K562 (cell line): ENCODE measurements around the gene NDUFS3.

ENCODE experiments used
- BCL6 ChIP-seq: fragments of 250-450 bp; sonication (Bioruptor Pico); IDR thresholded peaks from 2 replicates; pipeline ENCODE4 v1.4.0; 2020
- GTF2F1 ChIP-seq: IDR thresholded peaks from 2 replicates; pipeline ENCODE4 v1.6.1; 2011; ENCODE audit warnings: low read depth, low read length, improper control_type of control experiment
- HNRNPL ChIP-seq: fragments of 200-400 bp; formaldehyde crosslinking; IDR thresholded peaks from 2 replicates; pipeline ENCODE4 v1.6.1; 2017; ENCODE audit warnings: low read depth, mild to moderate bottlenecking, low read length
- IRF9 ChIP-seq: fragments of 450-650 bp; IDR thresholded peaks from 2 replicates; pipeline ENCODE4 v1.6.1; 2016; ENCODE audit warnings: missing biosample characterization, missing genetic modification characterization
- PKNOX1 ChIP-seq: fragments of 450-650 bp; IDR thresholded peaks from 2 replicates; pipeline ENCODE4 v1.6.1; 2016
- POLR2H ChIP-seq: IDR thresholded peaks from 2 replicates; pipeline ENCODE4 v1.6.1; 2016; ENCODE audit warnings: missing genetic modification characterization, low read depth, mild to moderate bottlenecking, control low read depth, missing compliant biosample characterization, moderate library complexity
- THAP7 ChIP-seq: fragments of 250-450 bp; sonication (Bioruptor Pico); IDR thresholded peaks from 2 replicates; pipeline ENCODE4 v1.5.0; 2021
- ZFX ChIP-seq: sonication (generic); formaldehyde crosslinking; IDR thresholded peaks from 2 replicates; pipeline ENCODE4 v1.8.0; 2022; ENCODE audit warnings: mild to moderate bottlenecking, missing genetic modification reagents, moderate library complexity
- TF ChIP-seq, protein P1 (sequence below), 3 experiments: IDR thresholded peaks in 2 of 3; conservative IDR thresholded peaks in 1 of 3; 2 replicates each; pipeline ENCODE4 v1.5.1; 2011 to 2012; ENCODE audit warnings: low read length in 3 of 3, mild to moderate bottlenecking in 3 of 3, control low read depth in 2 of 3, improper control_type of control experiment in 1 of 3, inconsistent platforms in 1 of 3, low read depth in 1 of 3, mixed read lengths in 1 of 3, moderate library complexity in 1 of 3; ENCODE audit not compliant: insufficient read depth in 2 of 3
- TF ChIP-seq, protein P2 (sequence below), 2 experiments: fragments of 450-650 bp in 1 of 2; sonication (generic) in 1 of 2; formaldehyde crosslinking in 1 of 2; IDR thresholded peaks; 2 replicates each; pipeline versions ENCODE4 v1.7.1 to v1.9.0; 2016 to 2022; ENCODE audit warnings: inconsistent platforms in 1 of 2, mild to moderate bottlenecking in 1 of 2, missing genetic modification reagents in 1 of 2

- TF ChIP-seq GTF2F1 (no peak), THAP7 (CRISPR knock-in tag) (no peak), ZFX (CRISPR knock-in tag) (no peak), POLR2H (tag) (no peak), BCL6 (CRISPR knock-in tag) (no peak), HNRNPL (no peak), IRF9 (tag) (no peak), PKNOX1 (no peak)
- TF ChIP-seq, protein P1, sequence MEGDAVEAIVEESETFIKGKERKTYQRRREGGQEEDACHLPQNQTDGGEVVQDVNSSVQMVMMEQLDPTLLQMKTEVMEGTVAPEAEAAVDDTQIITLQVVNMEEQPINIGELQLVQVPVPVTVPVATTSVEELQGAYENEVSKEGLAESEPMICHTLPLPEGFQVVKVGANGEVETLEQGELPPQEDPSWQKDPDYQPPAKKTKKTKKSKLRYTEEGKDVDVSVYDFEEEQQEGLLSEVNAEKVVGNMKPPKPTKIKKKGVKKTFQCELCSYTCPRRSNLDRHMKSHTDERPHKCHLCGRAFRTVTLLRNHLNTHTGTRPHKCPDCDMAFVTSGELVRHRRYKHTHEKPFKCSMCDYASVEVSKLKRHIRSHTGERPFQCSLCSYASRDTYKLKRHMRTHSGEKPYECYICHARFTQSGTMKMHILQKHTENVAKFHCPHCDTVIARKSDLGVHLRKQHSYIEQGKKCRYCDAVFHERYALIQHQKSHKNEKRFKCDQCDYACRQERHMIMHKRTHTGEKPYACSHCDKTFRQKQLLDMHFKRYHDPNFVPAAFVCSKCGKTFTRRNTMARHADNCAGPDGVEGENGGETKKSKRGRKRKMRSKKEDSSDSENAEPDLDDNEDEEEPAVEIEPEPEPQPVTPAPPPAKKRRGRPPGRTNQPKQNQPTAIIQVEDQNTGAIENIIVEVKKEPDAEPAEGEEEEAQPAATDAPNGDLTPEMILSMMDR (IDR thresholded peaks at IDR 0.05 in 2 of 3, conservative IDR thresholded peaks at IDR 0.05 in 1 of 3; ENCODE audit: insufficient read depth in 2 of 3, low read depth in 1 of 3, low read length in 3 of 3), result no peak
- TF ChIP-seq, protein P2, sequence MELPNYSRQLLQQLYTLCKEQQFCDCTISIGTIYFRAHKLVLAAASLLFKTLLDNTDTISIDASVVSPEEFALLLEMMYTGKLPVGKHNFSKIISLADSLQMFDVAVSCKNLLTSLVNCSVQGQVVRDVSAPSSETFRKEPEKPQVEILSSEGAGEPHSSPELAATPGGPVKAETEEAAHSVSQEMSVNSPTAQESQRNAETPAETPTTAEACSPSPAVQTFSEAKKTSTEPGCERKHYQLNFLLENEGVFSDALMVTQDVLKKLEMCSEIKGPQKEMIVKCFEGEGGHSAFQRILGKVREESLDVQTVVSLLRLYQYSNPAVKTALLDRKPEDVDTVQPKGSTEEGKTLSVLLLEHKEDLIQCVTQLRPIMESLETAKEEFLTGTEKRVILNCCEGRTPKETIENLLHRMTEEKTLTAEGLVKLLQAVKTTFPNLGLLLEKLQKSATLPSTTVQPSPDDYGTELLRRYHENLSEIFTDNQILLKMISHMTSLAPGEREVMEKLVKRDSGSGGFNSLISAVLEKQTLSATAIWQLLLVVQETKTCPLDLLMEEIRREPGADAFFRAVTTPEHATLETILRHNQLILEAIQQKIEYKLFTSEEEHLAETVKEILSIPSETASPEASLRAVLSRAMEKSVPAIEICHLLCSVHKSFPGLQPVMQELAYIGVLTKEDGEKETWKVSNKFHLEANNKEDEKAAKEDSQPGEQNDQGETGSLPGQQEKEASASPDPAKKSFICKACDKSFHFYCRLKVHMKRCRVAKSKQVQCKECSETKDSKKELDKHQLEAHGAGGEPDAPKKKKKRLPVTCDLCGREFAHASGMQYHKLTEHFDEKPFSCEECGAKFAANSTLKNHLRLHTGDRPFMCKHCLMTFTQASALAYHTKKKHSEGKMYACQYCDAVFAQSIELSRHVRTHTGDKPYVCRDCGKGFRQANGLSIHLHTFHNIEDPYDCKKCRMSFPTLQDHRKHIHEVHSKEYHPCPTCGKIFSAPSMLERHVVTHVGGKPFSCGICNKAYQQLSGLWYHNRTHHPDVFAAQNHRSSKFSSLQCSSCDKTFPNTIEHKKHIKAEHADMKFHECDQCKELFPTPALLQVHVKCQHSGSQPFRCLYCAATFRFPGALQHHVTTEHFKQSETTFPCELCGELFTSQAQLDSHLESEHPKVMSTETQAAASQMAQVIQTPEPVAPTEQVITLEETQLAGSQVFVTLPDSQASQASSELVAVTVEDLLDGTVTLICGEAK (IDR thresholded peaks at IDR 0.05), result no peak
- TF ChIP-seq, protein P2 (CRISPR knock-in tag; IDR thresholded peaks at IDR 0.05), result no peak
Observed at GRCh38 chr11:47531666-47532065, 47.2 kb upstream of the NDUFS3 start.
